Hair follicular keratinocyte (primary cell): ENCODE measurements around the gene SNRPA. TPM values are rescaled to one million over a fixed set of nuclear protein-coding genes. Genes with fewer than 3 reads are reported as not detected.

ENCODE experiments used
- total RNA-seq: library from RNA; depleted of rRNA; stranded (reverse); fragments of >200 nt; gene quantifications from 2 replicates; pipeline ENCODE4 v1.2.3, GENCODE V29; 2015

The SNRPA gene
- 138 and 158 TPM in 2 replicates for total RNA-seq

GRCh38 chr19:40750874-40751537 is at the start of gene SNRPA:
SNRPA (plus strand) TSS chr19:40751203; CDS start chr19:40751409, 206 bp downstream.

GRCh38 chr19:40716482-40717324 is 34.3 kb upstream of the SNRPA start, which contains the start of the genes COQ8B and ITPKC:
COQ8B (minus strand) TSS chr19:40716886; CDS start chr19:40714632, 2,254 bp downstream.
ITPKC (plus strand) TSS chr19:40717112; CDS start chr19:40717136, 24 bp downstream.

GRCh38 chr19:40750058-40750873 is 737 bp upstream of the SNRPA start, which contains the start of gene ACTMAP:
ACTMAP (minus strand) TSS chr19:40750477; CDS start chr19:40749803, 674 bp downstream.

GRCh38 chr19:40774916-40775631 is 24.1 kb downstream of the SNRPA start, which contains the start of gene MIA:
MIA (plus strand) TSS chr19:40775521; CDS start chr19:40775543, 22 bp downstream.

GRCh38 chr19:40777937-40778705 is 27.1 kb downstream of the SNRPA start, which contains the start of gene RAB4B:
RAB4B (plus strand) TSS chr19:40778247; CDS start chr19:40778376, 129 bp downstream.

GRCh38 chr19:40798683-40799557 is 47.9 kb downstream of the SNRPA start, which contains the start of gene EGLN2:
EGLN2 (plus strand) TSS chr19:40799191; CDS start chr19:40800573, 1,382 bp downstream.

Other genes with a start within 250 kb of the SNRPA start
- gene SHKBP1, start 174.3 kb upstream of the SNRPA start, total RNA-seq: 64.0 and 75.3 TPM in 2 replicates
- 57.3 and 133 TPM in 2 replicates for gene LTBP4, start 149.8 kb upstream of the SNRPA start, total RNA-seq
- gene NUMBL, start 60.6 kb upstream of the SNRPA start, total RNA-seq: 6.9 and 8.9 TPM in 2 replicates
- gene COQ8B, start 34.3 kb upstream of the SNRPA start, total RNA-seq: 23.9 and 25.1 TPM in 2 replicates
- gene ITPKC, start 34.1 kb upstream of the SNRPA start, total RNA-seq: 22.6 and 42.5 TPM in 2 replicates
- 2.2 and 2.3 TPM in 2 replicates for gene ACTMAP, start 726 bp upstream of the SNRPA start, total RNA-seq
- 2.1 and 5.5 TPM in 2 replicates for gene MIA, start 24.3 kb downstream of the SNRPA start, total RNA-seq
- 21.7 and 27.3 TPM in 2 replicates for gene RAB4B, start 27.0 kb downstream of the SNRPA start, total RNA-seq
- 59.9 and 77.0 TPM in 2 replicates for gene EGLN2, start 48.0 kb downstream of the SNRPA start, total RNA-seq
- not detected in 2 replicates for gene CYP2A6, start 99.2 kb downstream of the SNRPA start, total RNA-seq
- gene CYP2A7, start 131.0 kb downstream of the SNRPA start, total RNA-seq: not detected in 2 replicates
- gene CYP2B6, start 240.1 kb downstream of the SNRPA start, total RNA-seq: not detected in 2 replicates